ENCODE measurements around the gene NCAM1.

NCAM1 gene

DNA sequence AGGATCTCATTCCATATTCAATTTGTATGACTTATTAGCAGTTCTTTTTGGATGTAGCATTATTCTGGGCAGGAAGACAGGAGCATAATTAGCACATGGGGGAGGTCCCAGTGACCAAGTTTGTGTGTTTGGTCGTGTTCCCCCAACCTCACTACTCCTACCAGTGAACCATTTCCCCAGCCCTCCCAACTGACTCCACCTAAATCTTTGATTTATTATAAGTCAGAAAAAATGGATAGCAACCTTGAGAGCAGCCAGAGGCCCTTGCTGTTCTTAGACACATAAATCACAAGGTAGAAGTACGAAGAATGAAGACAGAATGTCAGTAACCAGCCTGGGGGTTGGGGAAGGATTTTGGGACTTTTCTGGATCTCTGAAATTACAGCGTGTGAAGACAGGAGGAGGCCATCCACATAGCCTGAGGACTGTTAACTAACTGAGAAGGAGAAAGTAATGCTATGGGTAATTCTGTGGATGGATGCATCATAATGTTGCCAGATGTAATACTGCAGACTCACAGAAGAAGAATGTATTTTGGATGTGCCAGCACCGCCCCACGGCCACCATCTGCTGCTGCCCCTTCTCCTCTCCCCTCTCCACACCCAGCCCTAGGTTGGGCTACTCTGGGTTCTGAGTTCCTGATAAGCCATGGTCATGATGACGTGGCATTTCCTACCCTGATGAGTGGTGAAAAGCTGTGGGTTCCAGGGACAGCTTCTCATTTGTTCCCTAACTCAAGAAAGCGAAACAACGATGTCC lies 228.9 kb downstream of the NCAM1 start:
- CTCF ChIA-PET: no interaction called here
- POLR2A ChIA-PET: no interaction called here
- no peak for TF ChIP-seq CTCF (IDR thresholded peaks at IDR 0.05; ENCODE audit: control extremely low read depth, extremely low read depth, low read depth, missing control alignments)
- no peak for DNase-seq (ENCODE audit: extremely low spot score)

- TF ChIP-seq CTCF (IDR thresholded peaks at IDR 0.05; ENCODE audit: control extremely low read depth, extremely low read depth, low read depth, missing control alignments): no peak
Measured at GRCh38 chr11:113192121-113192925, 231.1 kb downstream of the NCAM1 start.

DNA sequence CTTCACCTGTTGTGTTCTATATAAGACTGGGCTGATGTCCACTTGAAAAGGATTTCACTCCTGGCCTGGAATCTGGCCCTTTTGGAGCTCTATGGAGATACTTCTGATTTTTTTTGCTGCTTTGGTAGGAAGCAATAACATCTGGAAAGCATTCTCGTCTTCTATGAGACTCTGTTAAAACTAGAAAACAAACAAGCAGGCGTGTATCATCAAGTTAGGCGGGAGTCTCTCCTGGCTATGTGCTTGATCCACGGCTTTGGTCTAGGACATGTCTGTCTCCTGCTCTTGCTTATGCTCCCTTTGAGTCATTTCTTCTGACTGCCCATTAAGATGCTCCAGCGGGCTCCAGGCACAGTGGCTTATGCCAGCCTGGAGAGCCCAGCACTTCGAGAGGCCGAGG lies 231.8 kb downstream of the NCAM1 start:
- CTCF ChIA-PET: no interaction called here
- no peak for TF ChIP-seq CTCF (IDR thresholded peaks at IDR 0.05; ENCODE audit: control extremely low read depth, extremely low read depth, low read depth, missing control alignments)

More at GRCh38 chr11:113192121-113192925, 231.1 kb downstream of the NCAM1 start:
- POLR2A ChIA-PET: no interaction called here
- CTCF ChIA-PET: interaction anchor here (1.7 kb wide), 1 partner anchor 10 kb away, joined by 6 read pairs; no protein-coding TSS in a partner anchor
- DNase-seq (ENCODE audit: extremely low spot score): no peak

DNA sequence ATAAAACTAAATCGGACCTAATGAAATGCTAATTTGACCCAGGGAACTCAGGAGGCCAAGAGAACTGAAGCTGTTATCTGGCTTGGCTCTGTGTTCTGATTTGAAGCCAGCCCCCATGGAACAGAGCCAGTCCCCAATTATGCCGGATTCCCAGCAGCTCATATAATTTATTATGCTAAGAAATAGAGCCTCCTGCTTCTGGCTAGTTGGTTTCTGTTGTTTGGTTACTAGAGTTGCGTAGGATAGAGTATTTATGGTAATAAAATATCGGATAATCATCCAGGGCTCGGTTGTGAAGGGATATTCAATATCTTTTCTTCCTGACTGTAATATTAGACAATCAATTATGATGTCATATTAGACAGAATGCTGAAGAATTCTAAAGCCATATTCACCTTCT lies 232.7 kb downstream of the NCAM1 start:
- TF ChIP-seq CTCF (IDR thresholded peaks at IDR 0.05; ENCODE audit: control extremely low read depth, extremely low read depth, low read depth, missing control alignments): no peak
- POLR2A ChIA-PET: no interaction called here
- DNase-seq (ENCODE audit: extremely low spot score): no peak
- CTCF ChIA-PET: no interaction called here

More for the DNA sequence above, 231.8 kb downstream of the NCAM1 start:
- no peak for DNase-seq (ENCODE audit: extremely low spot score)
- POLR2A ChIA-PET: no interaction called here

DNA sequence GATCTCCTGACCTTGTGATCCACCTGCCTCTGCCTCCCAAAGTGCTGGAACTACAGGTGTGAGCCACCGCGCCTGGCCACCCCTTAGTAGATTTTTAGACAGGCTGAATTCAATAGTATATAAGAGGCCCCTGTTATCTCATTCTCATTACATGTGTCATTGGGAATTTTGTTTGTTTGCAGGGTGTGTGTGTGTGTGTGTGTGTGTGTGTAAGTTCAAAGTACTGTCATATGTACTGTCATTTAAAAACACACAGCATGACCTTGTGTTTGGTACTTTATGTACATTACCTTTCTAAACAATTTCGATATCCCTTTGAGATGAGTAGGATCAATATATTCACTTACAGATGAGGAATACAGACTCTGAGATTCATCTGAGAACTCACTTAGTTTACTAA lies 234.5 kb downstream of the NCAM1 start:
- POLR2A ChIA-PET: no interaction called here
- CTCF ChIA-PET: no interaction called here
- no peak for DNase-seq (ENCODE audit: extremely low spot score)
- TF ChIP-seq CTCF (IDR thresholded peaks at IDR 0.05; ENCODE audit: control extremely low read depth, extremely low read depth, low read depth, missing control alignments): no peak

DNA sequence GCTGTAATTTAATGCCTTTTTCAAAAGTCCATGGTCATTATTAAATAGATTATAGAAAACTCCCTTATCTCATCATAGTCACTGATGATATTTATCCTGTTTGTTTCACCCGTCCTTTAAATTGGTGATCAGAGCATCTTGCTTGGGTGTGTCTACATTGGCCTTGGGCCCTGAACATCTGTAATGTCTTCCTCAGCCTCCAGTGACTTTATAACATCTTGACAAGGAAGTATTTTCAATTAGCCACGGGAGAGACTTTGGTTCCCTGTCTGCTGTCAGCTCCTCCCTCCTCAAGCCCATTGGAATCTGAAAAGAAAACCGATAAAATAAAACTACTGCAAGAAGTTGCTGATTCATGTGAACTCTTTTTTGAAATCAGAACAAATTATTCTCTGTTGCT lies 236.2 kb downstream of the NCAM1 start:
- CTCF ChIA-PET: no interaction called here
- POLR2A ChIA-PET: no interaction called here
- DNase-seq (ENCODE audit: extremely low spot score): no peak
- no peak for TF ChIP-seq CTCF (IDR thresholded peaks at IDR 0.05; ENCODE audit: control extremely low read depth, extremely low read depth, low read depth, missing control alignments)

Measured in GM10248 (cell line).